ENCODE data around the gene SYVN1. TPM values are rescaled to one million over a fixed set of nuclear protein-coding genes. Genes with fewer than 3 reads are reported as not detected.
A peak's percentile ranks its signal among the peaks of the same experiment; 100 is the strongest.
"Not testable (repeated sequence)": the region's sequence is repeated elsewhere in the genome, so short reads cannot be mapped to it uniquely, and the experiment has no call there.

SYVN1 gene
- total and polyA plus RNA-seq, 10 of the 15 experiments (the other 5 are each of a cell fraction or from before 2014, with no cell fraction given): 0.79 to 63.6 (median 20.1) TPM

DNA sequence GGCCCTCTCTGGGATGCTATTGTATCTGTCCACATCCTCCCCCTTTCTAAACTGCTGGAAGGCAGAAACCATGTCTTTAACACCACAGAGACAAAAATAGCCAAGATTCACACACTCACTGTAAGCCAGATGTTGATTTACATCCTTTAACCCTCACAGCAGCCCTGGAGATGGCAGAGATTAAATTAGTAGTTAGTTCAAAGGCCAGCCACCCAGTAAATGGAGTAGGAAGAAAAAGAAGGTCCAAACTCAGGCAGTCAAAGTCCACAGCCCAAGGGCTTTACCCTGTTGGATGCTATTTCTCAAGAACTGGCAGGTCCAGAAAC is 14.7 kb downstream of the SYVN1 start (continued):
- TF ChIP-seq RB1 (IDR thresholded peaks at IDR 0.05; ENCODE audit: borderline replicate concordance) (no peak), BRCA1 (IDR thresholded peaks at IDR 0.05; ENCODE audit: low read depth, low read length) (no peak), DPF2 (IDR thresholded peaks at IDR 0.05) (no peak), YY1 (IDR thresholded peaks at IDR 0.05; ENCODE audit: low read depth, low read length) (no peak), SUPT20H (IDR thresholded peaks at IDR 0.05; ENCODE audit: borderline replicate concordance, control insufficient read depth, low read depth, low read length) (no peak), SMAD1 (IDR thresholded peaks at IDR 0.05; ENCODE audit: low read depth, partially characterized antibody) (no peak), ZBED1 (IDR thresholded peaks at IDR 0.05; ENCODE audit: borderline replicate concordance) (no peak)

DNA sequence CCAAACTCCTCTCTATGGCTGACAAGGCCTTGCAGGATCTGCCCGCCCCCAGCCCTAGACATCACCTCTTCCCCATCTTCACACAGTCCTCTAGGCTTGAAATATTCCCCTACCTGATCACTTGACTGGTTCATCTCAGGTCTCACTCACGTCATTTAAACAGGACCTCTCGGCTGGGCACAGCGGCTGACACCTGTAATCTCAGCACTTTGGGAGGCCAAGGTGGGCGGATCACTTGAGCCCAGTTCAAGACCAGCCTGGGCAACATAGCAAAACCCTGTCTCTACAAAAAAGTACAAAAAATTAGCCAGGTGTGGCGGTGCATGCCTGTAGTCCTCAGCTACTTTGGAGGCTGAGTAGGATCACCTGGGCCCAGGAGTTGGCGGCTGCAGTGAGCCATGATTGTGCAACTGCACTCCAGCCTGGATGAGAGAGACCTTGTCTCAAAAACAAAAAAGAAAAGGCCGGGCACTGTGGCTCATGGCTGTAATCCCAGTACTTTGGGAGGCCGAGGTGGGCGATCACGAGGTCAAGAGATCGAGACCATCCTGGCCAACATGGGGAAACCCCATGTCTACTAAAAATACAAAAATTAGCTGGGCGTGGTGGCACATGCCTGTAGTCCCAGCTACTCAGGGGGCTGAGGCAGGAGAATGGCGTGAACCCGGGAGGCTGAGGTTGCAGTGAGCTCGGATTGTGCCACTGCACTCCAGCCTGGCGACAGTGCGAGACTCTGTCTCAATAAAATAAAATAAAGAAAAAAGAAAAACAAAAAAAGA is 15.2 kb downstream of the SYVN1 start:
- FAIRE-seq; H3K4me3 ChIP-seq; H3K27ac ChIP-seq (ENCODE audit: control insufficient read depth, insufficient read depth); in situ Hi-C loops (cut with MboI); H4K20me1 ChIP-seq (ENCODE audit: control insufficient read depth, insufficient read depth); BruUV-seq (replicated peaks); H3K27me3 ChIP-seq (replicated peaks in 1 of 2; ENCODE audit: control insufficient read depth in 2 of 2, insufficient read depth in 2 of 2, low read length in 1 of 2); H3K9ac ChIP-seq (ENCODE audit: control insufficient read depth, insufficient read depth, low read length); H3K9me3 ChIP-seq (replicated peaks; ENCODE audit: control insufficient read depth, insufficient read depth, low read length); H2AFZ ChIP-seq (ENCODE audit: control insufficient read depth, low read depth, low read length); ATAC-seq; DNase-seq (ENCODE audit: low read depth, low spot score): not testable (repeated sequence)
- ChIA-PET CTCF (interaction anchor here (0.5 to 3.5 kb wide), 13 partner anchors 9 to 272 kb away, joined by 3 to 37 read pairs (median 11); partner anchors contain the start of genes ARL2 and CAPN1), SMC1A (ENCODE audit: uncharacterized antibody, unreplicated experiment) (interaction anchor here (0.8 to 3.5 kb wide), 7 partner anchors 16 to 271 kb away, joined by 3 to 13 read pairs (median 3); partner anchors contain the start of gene SYVN1), RAD21 (ENCODE audit: unreplicated experiment) (interaction anchor here (0.7 to 2.3 kb wide), 5 partner anchors 43 to 430 kb away, joined by 3 to 12 read pairs (median 3); no protein-coding TSS in a partner anchor), POLR2A (interaction anchor here (0.6 kb wide), 1 partner anchor 681 kb away, joined by 3 read pairs; no protein-coding TSS in a partner anchor)
- Histone ChIP-seq H3K4me2 (ENCODE audit: control insufficient read depth, insufficient read depth) (peak overlapping the region; percentile 40; the same call in 1 of the 2 replicates), H3K79me2 (ENCODE audit: control insufficient read depth, insufficient read depth, low read length) (peaks cover 56% of the 10 kb centered on the region), H3K36me3 (ENCODE audit: control insufficient read depth in 2 of 2, insufficient read depth in 2 of 2, low read length in 1 of 2) (peaks cover 9 to 21% of the 10 kb centered on the region in 2 experiments), H3K4me1 (ENCODE audit: control insufficient read depth, insufficient read depth, low read length) (peaks cover 25% of the 10 kb centered on the region)
- 54% methylated on average over 18 of the region's 18 CpGs for WGBS (ENCODE audit: insufficient coverage, insufficient replicate concordance, low lambda C conversion rate, missing lambda C conversion rate)
- intact Hi-C loops (cut with micrococcal nuclease; ENCODE audit: unreplicated experiment): loop anchor here (10.0 kb wide), 2 partner anchors 216 to 344 kb away; partner anchors contain the start of genes DPF2 and SF1
- peak; percentile 25; the same call in 1 of the 2 replicates for TF ChIP-seq POLR2A (IDR thresholded peaks at IDR 0.05; ENCODE audit: low read depth, low read length)
